Measurements from ENCODE around the gene SDF2L1.
"Not testable (repeated sequence)": the region's sequence is repeated elsewhere in the genome, so short reads cannot be mapped to it uniquely, and the experiment has no call there.

The SDF2L1 gene, protein sequence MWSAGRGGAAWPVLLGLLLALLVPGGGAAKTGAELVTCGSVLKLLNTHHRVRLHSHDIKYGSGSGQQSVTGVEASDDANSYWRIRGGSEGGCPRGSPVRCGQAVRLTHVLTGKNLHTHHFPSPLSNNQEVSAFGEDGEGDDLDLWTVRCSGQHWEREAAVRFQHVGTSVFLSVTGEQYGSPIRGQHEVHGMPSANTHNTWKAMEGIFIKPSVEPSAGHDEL

DNA sequence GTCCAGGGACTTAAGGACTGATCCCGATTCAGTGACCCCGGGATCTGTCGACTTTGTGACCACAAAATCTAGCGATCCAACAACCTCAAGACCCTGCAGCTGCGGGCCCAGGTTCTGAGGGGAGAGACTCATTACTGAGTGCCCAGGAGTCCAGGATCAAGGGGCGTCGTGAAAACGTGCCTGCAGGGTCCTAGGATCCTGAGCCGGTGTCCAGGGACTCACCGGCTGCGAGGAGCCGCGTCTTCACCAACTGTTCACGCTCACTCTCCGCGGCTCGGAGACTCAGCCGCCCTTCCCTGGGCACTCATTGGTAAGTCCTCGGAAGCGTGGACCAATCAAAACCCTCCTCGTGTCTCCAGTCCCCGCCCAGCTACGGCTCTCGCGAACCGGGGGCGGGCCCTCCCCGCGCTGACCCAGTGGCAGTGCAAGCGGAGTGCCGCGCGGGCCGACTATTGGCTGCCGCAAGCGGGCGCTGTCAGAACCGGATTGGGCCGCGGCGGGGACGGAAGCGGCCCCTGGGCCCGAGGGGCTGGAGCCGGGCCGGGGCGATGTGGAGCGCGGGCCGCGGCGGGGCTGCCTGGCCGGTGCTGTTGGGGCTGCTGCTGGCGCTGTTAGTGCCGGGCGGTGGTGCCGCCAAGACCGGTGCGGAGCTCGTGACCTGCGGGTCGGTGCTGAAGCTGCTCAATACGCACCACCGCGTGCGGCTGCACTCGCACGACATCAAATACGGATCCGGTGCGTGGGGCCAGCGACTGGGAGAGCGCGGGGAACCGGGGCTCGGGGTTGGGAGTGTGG lies at the start of gene SDF2L1:
Gene SDF2L1 (plus strand): TSS at position 514 of the 795 bp plus-strand sequence. CDS start 35 bp downstream, at position 549.
- peak; percentile 74 to 98 (median 96) for DNase-seq

DNA sequence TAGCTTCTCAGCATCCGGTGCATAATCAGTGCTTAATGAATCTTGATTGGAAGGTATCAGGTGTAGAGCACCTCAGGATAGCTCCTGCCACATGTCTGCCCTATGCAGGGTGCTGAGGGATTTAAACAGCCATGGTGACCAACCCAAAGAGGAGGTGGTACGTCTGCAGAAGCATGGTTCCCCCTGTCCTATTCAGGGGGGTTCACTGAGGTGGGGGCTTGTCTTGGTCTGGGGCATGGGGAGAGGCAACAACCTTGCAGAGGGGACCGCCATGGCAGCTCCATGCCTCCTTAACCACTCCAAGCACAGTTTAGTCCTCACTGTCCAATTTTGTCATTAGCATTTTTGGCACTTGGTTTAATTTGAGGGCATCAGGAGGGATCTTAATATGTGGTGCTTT lies 49.7 kb upstream of the SDF2L1 start:
- no peak for DNase-seq

DNA sequence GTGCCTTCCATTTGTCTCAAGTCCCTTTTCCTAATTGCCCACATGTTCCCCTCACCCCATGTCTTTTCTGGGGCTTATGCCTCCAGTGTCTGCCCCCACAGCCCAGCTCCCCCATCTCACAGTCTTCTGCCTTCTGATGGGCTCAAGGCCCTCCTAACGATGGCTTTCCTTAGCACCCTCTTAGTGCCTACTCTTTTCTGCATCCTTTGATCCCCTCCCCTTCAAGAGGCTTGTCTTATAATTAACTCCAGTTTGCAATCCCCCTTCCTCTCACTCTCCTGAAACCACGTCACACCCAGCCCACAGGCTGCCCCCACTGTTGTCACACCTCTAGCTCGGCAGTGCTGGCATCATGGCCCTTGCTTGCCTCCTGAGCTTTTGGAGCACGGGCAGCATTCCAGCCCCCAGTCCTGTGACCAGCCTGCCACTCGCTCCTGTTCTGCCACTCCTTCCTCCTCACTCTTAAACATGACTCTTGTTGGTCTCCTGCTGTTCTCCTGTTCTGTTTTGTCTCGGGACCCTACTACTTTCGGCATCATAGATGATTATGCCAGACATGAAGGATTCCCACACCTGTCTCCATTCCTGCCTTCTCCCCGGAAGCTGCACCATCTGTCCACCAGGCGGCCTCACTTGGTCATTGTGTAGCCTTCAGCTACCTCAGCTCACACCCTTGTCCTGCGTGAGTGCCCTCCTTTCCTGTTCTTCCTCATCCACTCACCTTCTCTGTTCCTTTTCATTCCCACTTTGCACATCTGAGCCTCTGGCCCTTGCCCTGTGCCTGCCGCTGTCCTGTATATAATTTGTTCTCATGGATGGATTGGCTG lies 48.5 kb upstream of the SDF2L1 start:
- DNase-seq: peak in 4 of 56 donors; percentile 1 to 19 (median 7)

DNA sequence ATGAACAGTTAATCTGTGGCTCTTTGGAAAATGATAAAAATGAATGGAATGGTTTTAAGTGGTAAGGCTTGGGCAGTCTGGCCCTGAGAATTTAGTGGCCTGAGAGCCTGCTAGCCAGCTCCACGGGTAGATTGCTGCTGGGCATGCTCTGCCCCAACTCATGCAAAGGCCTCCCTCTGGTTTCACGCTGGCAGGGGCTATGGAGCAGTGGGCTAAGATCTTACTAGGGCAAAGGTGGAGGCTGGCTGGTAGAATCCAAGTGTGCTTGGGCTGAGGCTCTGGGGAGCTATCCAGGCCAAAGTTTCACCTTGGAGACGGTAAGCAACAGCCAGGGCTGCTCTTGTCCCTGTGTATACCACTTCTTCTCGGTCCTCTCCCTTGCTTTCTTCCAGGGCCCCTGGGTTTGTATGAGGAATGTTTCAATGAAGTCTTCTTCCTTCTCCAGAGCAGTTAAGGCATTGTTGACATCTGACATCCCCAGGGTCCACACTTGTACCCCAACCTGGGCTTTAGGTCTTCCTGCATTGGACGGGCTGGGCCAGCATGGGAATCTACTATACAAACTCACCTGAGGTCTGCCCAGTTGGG lies 47.1 kb upstream of the SDF2L1 start:
- DNase-seq: peak in 15 of 56 donors; percentile 6 to 43 (median 21)

DNA sequence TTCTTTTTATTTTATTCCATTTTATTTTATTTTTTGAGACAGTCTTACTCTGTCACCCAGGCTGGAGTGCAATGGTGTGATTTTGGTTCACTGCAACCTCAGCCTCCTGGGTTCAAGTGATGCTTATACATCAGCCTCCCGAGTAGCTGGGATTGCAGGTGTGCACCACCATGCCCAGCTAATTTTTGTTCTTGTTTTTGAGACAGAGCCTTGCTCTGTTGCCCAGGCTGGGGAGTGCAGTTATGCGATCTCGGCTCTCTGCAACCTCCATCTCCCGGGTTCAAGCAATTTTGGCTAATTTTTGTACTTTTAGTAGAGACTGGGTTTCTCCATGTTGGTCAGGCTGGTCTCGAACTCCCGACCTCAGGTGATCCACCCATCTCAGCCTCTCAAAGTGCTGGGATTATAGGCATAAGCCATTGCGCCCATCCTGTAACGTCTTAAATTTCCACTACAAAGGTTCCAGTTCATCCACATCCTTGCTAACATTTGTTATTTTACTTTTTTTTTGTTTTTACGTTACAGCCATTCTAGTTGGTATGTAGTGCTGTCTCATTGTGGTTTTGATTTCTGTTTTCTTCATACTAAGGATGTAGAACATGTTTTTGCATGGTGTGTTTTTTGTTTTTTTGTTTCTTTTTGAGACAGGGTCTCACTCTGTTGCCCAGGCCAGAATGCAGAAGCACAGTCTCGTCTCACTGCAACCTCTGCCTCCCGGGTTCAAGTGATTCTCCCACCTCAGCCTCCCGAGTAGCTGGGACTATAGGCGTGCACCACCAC lies 45.6 kb upstream of the SDF2L1 start:
- DNase-seq: not testable (repeated sequence)

DNA sequence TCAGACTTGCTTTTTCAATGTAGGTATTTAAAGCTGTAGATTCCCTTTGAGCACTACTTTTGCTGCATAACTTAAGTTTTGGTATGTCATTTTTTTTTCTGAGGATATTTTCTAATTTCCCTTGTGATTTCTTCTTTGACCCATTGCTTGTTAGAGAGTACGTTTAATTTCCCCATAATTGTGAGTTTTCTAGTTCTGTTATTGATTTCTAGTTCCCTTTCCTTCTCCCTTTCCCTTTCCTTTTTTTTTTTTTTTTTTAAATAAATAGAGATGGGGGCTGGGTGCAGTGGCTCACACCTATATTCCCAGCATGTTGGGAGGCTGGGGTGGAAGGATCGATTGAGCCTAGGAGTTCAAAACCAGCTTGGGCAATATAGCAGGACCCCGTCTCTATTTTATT lies 43.8 kb upstream of the SDF2L1 start:
- no peak for DNase-seq

DNA sequence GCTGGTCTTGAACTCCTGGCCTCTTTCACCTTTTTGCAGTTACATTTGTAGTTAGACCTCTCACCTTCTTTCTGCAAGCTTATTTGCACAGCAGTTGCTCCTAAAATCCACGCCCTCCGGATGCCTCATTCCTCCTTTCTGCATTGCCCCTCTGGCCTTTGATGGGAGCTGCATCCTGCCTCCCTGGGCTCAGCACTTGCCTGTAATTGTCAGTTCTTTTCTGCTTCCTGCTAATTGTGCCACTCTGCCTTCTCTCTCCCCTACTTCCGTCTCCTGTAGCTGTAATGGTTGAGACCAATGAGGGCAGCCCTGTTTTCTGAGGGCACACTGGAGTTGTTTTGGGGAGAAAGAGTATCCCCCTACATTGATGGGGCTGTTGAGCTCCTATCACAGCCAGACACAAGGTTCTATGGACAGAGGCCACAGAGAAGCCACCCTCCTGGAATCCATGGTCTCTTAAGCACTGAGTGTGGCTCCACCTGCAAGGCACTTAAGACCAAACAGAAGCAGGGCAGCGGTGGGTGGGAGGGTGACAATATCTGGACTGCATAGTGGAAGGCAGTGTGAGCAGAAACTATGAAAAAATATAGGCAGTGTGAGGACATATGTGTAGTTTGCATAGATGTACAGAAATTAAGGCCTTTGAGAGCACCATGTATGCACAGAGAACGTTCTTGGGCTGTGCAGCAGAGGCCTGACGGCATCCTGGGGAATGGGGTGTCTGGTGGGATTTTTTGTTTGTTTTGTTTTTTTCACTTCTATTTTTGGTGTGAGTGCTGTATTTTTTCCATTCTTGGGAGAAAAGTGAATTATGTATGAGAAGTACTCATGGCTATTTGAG lies 42.8 kb upstream of the SDF2L1 start:
- DNase-seq: no peak

DNA sequence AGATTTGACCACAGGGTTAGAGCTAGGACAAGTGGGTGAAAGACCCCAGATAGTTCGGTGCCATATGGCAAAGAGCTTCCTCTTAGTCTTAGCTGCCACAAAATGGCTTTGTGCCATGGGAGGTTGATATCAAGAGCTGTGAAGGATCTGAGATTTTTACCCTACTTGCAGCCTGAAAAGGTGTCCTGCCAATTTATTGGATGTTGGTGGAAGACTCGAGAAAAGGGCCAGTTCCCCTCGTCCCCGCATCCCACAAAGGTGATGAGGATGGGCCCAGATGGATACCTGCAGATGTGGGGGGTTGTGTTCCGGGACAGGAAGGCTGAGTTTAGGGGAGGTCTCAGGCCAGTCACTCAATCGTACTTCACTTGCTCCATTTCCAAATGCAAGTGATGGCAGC lies 39.5 kb upstream of the SDF2L1 start:
- no peak for DNase-seq

DNA sequence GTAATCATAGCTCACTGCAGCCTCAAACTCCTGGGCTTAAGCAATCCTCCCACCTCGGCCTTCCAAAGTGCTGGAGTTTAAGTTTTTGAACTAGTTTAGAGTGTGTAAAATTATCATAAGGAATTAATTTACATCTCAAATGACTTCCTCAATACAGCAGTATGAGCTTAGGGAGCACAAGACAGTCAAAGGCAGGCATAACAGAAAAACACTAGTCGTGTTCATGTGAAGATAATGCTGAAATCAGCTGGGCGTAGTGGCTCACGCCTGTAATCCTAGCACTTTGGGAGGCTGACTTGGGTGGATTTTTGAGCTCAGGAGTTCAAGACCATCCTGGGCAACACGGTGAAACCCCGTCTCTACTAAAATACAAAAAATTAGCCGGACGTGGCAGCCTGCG lies 38.1 kb upstream of the SDF2L1 start:
- DNase-seq: no peak

DNA sequence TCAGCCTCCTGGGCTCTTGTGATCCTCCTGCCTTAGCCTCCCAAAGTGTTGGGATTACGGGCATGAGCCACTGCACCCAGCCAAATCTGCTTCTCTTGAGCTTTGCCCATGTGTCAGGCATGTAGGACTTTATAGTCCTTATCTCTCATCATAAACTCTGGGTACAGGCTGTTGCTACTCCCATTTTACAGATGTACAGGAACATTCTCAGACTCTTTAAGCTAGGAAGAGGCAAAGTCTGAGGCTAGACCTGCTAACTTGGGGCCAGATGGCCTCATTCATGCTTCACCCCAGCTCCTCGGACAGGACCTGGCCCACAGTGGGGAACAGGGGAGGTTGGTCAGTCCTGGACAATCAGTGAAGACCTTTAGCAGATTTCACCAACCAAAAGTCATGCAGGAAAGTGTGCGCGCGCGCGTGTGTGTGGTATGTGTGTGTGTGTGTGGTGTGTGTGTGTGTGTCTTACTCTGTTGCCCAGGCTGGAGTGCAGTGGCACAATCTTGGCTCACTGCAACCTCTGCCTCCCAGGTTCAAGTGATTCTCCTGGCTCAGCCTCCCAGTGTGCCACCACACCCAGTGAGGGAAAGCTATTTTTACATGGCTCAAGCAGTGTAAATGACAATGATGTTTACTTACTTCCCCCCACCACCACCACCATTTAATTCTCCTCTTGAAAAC lies 36.1 kb upstream of the SDF2L1 start:
- DNase-seq: no peak

DNA sequence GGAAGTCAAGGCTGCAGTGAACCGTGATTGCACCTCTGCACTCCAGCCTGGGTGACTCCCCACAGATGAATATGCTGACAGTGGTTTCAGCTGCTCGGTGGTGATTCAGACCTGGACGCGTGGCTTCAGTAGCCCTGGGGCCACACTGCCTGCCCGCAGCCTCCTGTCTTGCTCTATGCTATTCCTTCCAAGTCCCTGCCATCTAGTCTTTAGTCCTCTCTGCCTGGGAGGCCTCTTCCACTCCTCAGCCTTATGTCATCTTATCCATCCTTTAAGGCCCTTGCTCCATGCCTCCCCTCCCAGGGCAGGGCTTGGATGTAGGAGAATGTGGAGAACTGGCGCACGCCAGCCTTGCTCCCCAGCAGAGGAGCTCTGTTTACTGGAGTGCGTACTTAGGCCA lies 35.3 kb upstream of the SDF2L1 start:
- DNase-seq: no peak

DNA sequence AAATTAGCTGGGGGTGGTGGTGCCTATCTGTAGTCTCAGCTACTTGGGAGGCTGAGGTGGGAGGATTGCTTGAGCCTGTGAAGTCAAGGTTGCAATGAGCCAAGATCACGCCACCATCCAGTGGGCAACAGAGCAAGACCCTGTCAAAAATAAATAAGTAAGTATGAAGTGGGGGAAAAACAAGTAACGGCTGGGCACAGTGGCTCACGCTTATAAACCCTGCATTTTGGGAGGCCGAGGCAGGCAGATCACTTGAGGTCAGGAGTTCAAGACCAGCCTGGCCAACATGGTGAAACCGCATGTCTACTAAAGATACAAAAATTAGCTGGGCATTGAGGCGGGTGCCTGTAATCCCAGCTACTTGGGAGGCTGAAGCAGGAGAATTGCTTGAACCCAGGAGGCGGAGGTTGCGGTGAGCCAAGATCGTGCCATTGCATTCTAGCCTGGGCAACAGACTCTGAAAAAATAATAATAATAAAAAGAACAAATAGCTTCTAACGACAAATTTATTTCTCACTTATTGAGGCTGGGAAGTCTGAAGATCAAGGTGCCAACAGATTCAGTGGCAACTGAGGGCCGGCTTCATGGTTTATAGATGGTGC lies 32.4 kb upstream of the SDF2L1 start:
- not testable (repeated sequence) for DNase-seq

DNA sequence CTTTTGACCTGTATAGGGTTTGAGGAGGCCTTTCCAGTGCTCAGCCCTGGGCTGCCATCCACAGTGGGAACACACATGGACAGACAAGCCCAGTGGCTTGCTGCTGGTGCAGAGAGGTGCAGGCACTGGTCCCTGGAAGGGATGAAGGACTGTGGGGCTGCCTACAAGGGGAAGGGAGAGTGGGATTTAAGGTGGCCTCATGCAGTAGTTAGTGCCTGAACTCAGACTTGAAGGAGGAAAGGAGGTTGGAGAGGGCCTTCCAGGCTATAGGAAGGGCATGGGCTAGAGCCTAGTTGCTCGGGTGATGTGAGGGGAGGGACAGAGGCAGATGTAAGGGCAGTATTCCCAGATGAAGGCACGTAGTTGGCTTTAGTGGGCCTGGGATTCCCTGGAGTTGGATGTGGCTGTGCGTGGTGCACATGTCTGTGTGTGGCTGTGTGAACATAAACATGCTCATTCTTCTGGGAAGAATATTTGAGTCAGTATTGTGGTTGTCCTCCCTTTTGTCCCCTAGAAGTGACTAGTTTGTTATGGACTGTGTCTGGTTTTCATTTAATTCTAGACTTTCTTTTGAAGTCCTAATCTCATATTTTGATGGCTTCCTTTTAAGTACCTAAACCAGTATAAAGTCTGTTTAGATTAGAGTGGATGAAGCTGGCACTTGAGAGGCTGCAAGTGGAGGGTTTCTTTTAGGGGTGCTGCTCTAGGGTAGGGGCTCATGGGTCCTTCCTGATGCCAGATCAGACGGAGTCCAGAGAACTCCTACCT lies 30.7 kb upstream of the SDF2L1 start:
- DNase-seq: no peak

DNA sequence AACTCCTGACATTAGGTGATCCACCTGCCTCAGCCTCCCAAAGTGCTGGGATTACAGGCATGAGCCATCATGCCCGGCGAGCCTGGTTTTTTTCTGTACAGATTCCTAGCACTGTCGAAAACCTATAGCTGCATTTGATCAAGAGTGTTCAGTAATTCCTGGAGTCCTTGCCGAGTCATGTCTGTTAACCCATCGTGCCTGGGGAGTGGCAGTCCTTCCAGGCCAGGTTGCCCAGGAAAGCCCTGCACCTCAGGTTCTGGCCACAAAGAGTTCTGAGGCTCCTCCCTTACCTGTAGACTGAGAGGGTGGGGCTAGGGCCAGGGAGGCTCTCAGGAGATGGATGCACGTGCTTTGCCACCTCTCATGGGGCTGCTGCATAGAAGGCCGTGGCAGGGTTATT lies 29.2 kb upstream of the SDF2L1 start:
- no peak for DNase-seq

DNA sequence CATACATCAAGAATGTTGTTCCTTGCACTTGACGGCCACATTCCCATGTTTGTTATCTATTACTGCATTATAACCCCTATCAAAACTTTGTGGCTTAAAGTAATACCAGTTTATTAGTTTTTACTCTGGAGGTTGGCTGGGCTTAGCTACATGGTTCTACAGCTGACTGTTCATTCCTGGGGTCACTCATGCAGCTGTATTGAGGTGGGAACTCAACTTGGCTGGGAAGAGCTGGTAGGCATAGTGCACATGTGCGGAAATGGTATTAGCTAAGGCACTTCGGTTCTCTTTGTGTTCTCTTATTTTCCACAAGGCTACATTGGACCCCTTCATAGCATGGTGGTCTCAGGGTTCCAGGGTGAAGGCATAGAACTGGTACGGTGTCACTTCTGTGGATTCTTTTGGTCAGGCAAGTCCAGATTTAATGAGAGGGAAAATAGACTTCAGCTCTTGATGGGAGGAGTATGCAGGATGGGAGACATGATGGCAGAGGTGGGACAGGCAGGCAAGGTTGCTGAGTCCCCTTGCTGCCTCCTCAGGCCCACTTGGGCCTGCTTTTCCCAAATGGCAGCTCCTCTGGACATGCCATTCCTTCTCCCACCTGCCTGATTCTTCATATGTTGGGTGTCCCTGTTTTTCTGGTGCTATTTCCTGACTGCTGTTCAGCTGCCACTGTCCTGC lies 28.4 kb upstream of the SDF2L1 start:
- DNase-seq: no peak

DNA sequence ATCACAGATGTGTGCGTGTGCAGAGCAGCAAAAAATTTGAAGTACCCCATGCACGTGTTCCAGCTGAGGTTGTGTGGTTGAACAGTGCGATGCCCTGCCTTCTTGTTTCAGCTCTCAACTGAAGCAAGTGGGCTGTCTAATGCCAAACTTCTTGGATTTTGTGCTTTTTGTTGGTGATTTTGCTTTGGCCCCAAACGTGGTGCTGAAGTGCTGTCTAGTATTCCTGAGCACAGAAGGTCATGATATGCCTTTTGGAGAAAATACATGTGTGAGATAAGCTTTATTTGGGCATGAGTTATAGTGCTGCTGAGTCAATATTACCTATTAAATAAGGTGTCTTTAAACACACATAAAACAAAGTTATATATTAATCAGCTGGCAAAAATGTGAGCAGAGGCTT lies 26.4 kb upstream of the SDF2L1 start:
- no peak for DNase-seq

DNA sequence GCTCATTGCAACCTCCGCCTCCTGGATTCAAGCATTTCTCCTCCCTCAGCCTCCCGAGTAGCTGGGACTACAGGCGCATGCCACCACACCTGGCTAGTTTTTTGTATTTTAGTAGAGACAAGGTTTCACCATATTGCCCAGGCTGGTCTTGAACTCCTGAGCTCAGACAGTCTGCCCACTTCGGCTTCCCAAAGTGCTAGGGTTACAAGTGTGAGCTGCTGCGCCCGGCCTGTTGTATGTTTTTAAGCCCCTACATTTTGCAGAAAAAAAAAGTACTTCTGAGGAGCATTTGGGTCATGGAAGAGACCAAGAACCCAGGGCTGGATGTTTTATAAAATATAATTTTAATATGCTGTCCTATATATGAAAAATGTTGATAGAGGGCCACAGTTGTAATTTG lies 24.8 kb upstream of the SDF2L1 start:
- DNase-seq: not testable (repeated sequence)
